Endothelial cell of umbilical vein (primary cell): ENCODE measurements around the gene MFSD6. TPM values are rescaled to one million over a fixed set of nuclear protein-coding genes. Genes with fewer than 3 reads are reported as not detected.

Source experiments
- BruUV-seq: library from RNA; stranded (reverse); fragments of 400-500 nt; replicated peaks from 2 replicates; lab custom pipeline; 2021; lab: Mats Ljungman, UMichigan
- CTCF ChIA-PET: fragments of 300-600, 350-600 bp; sonication (Branson Sonifier 250); formaldehyde crosslinking; loops from one replicate; lab custom pipeline; 2021; ENCODE audit warnings: antibody characterized with exemption, inconsistent platforms; lab: Charles Lee
- POLR2A ChIA-PET: fragments of 300-600, 350-600 bp; sonication (Branson Sonifier 250); formaldehyde crosslinking; loops from one replicate; lab custom pipeline; 2021; ENCODE audit warnings: antibody characterized with exemption, inconsistent platforms; lab: Charles Lee
- DNase-seq: peaks from one replicate; pipeline ENCODE4 v3.0.0-alpha.2; 2011; ENCODE audit warnings: low read depth, low spot score
- FAIRE-seq: peaks from 2 replicates; lab custom pipeline; 2011; peaks lifted over from hg19 to GRCh38; lab: Jason Lieb, UNC
- H2AFZ ChIP-seq: 2 replicates; pipeline ENCODE4 v1.6.0; 2012; ENCODE audit warnings: low read depth, low read length, control low read depth, inconsistent platforms
- H3K27ac ChIP-seq: 2 replicates; pipeline ENCODE4 v1.5.1; 2011; ENCODE audit warnings: low read depth, mild to moderate bottlenecking, control low read depth, low read length, moderate library complexity; ENCODE audit not compliant: insufficient read depth
- H3K27me3 ChIP-seq, 2 experiments: 2 replicates each; pipeline versions ENCODE4 v1.6.0 to v1.6.1; 2011; ENCODE audit warnings: low read length in 2 of 2, mixed read lengths in 1 of 2; ENCODE audit not compliant: control insufficient read depth in 2 of 2, insufficient read depth in 2 of 2
- H3K36me3 ChIP-seq, 2 experiments: 2 replicates in 1 of 2; 3 replicates in 1 of 2; pipeline ENCODE4 v1.5.1; 2011; ENCODE audit warnings: low read length in 2 of 2, mild to moderate bottlenecking in 1 of 2, moderate library complexity in 1 of 2; ENCODE audit not compliant: control insufficient read depth in 2 of 2, insufficient read depth in 2 of 2; ENCODE audit errors: extremely low read depth in 1 of 2
- H3K4me1 ChIP-seq: 3 replicates; pipeline ENCODE4 v1.5.1; 2011; ENCODE audit warnings: mild to moderate bottlenecking, low read length; ENCODE audit not compliant: control insufficient read depth, insufficient read depth; ENCODE audit errors: extremely low read depth
- H3K4me2 ChIP-seq: 2 replicates; pipeline ENCODE4 v1.6.1; 2011; ENCODE audit warnings: low read length, control low read depth, mixed read lengths; ENCODE audit not compliant: insufficient read depth
- H3K4me3 ChIP-seq, 3 experiments: fragments of 200-600 bp in 1 of 3; sonication (generic), shearing (Covaris generic) in 1 of 3; replicated peaks in 1 of 3; 2 replicates each; pipeline ENCODE4 v1.5.1; 2011 to 2016; ENCODE audit warnings: control low read depth in 3 of 3, low read length in 3 of 3, mild to moderate bottlenecking in 2 of 3, inconsistent platforms in 1 of 3, low read depth in 1 of 3, moderate library complexity in 1 of 3; ENCODE audit not compliant: insufficient read depth in 1 of 3
- H3K79me2 ChIP-seq: 2 replicates; pipeline ENCODE4 v1.6.0; 2012; ENCODE audit warnings: low read length, inconsistent platforms; ENCODE audit not compliant: control insufficient read depth, insufficient read depth
- H3K9ac ChIP-seq: replicated peaks from 2 replicates; pipeline ENCODE3; 2011; ENCODE audit warnings: low read length, control low read depth; ENCODE audit not compliant: insufficient read depth; ENCODE audit errors: extremely low read depth
- H3K9me1 ChIP-seq: replicated peaks from 3 replicates; pipeline ENCODE4 v1.6.0; 2011; ENCODE audit warnings: mild to moderate bottlenecking, low read length; ENCODE audit not compliant: control insufficient read depth, insufficient read depth; ENCODE audit errors: extremely low read depth
- H3K9me3 ChIP-seq: replicated peaks from 2 replicates; pipeline ENCODE4 v1.5.1; 2012; ENCODE audit warnings: low read length, inconsistent platforms; ENCODE audit not compliant: control insufficient read depth, insufficient read depth
- H4K20me1 ChIP-seq: replicated peaks from 2 replicates; pipeline ENCODE3; 2011; ENCODE audit warnings: mild to moderate bottlenecking, low read length; ENCODE audit not compliant: control insufficient read depth, insufficient read depth; ENCODE audit errors: extremely low read depth
- CTCF ChIP-seq, 2 donors: IDR thresholded peaks; 1 replicate in 1 of 2; 2 replicates in 1 of 2; pipeline ENCODE4 v1.5.1; 2011; ENCODE audit warnings: low read length in 2 of 2, mild to moderate bottlenecking in 2 of 2, moderate library complexity in 2 of 2, control low read depth in 1 of 2, inconsistent platforms in 1 of 2, low read depth in 1 of 2; ENCODE audit not compliant: insufficient read depth in 1 of 2; ENCODE audit errors: extremely low read depth in 1 of 2
- EZH2 ChIP-seq: IDR thresholded peaks from 2 replicates; pipeline ENCODE4 v1.6.1; 2012; ENCODE audit warnings: borderline replicate concordance, low read depth, mild to moderate bottlenecking, moderate library complexity, low read length, inconsistent platforms; ENCODE audit not compliant: severe bottlenecking
- FOS ChIP-seq: IDR thresholded peaks from 2 replicates; pipeline ENCODE4 v1.6.1; 2011; ENCODE audit warnings: mild to moderate bottlenecking, low read length, moderate library complexity, borderline replicate concordance; ENCODE audit not compliant: insufficient read depth
- GATA2 ChIP-seq: IDR thresholded peaks from 2 replicates; pipeline ENCODE4 v1.7.0; 2011; ENCODE audit warnings: low read depth, mild to moderate bottlenecking, moderate library complexity, mixed read lengths, low read length; ENCODE audit not compliant: insufficient read length, insufficient read depth
- JUN ChIP-seq: IDR thresholded peaks from 2 replicates; pipeline ENCODE4 v1.6.1; 2011; ENCODE audit warnings: borderline replicate concordance, low read depth; ENCODE audit not compliant: insufficient read length, insufficient read depth
- MAX ChIP-seq: IDR thresholded peaks from 2 replicates; pipeline ENCODE4 v1.6.1; 2011; ENCODE audit not compliant: insufficient read depth, insufficient read length
- MYC ChIP-seq: IDR thresholded peaks from one replicate; pipeline ENCODE4 v1.6.1; 2011; ENCODE audit warnings: mild to moderate bottlenecking, low read depth, low read length
- POLR2A ChIP-seq: IDR thresholded peaks from 2 replicates; pipeline ENCODE4 v1.6.1; 2012; ENCODE audit warnings: low read depth, mild to moderate bottlenecking, control low read depth, low read length
- POLR2AphosphoS5 ChIP-seq: IDR thresholded peaks from 2 replicates; pipeline ENCODE4 v1.6.1; 2012; ENCODE audit warnings: low read depth, mild to moderate bottlenecking, control low read depth, low read length, moderate library complexity; ENCODE audit not compliant: insufficient read depth
- dilution Hi-C: fragments of 300-500 bp; cut with MboI; formaldehyde crosslinking; loops from one replicate; pipeline ENCODE4 v1.15.0; 2019; ENCODE audit warnings: low sequenced_read_pairs; ENCODE audit not compliant: extremely low pct_ligation_motif_present
- intact Hi-C: fragments of 100-400 bp; cut with micrococcal nuclease; formaldehyde crosslinking; loops from one replicate; pipeline ENCODE4 v1.10.0; 2022
- polyA plus RNA-seq, 4 experiments: library from polyadenylated mRNA; depleted of rRNA in 3 of 4; stranded (reverse) in 3 of 4; unstranded in 1 of 4; fragments of >200 nt; gene quantifications; 2 replicates each; pipeline versions ENCODE4 v1.2.1 to v1.2.3, GENCODE V29; 2011 to 2012; ENCODE audit warnings: missing spikeins in 1 of 4
- total RNA-seq: library from RNA; stranded (reverse); gene quantifications from 2 replicates; pipeline ENCODE4 v1.2.3, GENCODE V29; 2021

The MFSD6 gene
- total and polyA plus RNA-seq, 2 donors (not counting 3 experiments of a cell fraction or from before 2014, with no cell fraction given), result 4.3 to 4.5 TPM

GRCh38 chr2:190501702-190502407 lies 93.7 kb downstream of the MFSD6 start:
- no peak overlapping the region for H3K27ac ChIP-seq
- H3K9ac ChIP-seq, result no peak overlapping the region

More at GRCh38 chr2:190501702-190502407, 93.7 kb downstream of the MFSD6 start:
- Histone ChIP-seq H3K36me3 (no peaks in the 10 kb centered on the region), H2AFZ (no peak overlapping the region), H3K4me1 (no peaks in the 10 kb centered on the region), H3K9me3 (no peaks in the 10 kb centered on the region), H3K9me1 (no peaks in the 10 kb centered on the region), H3K4me2 (no peak overlapping the region), H4K20me1 (no peaks in the 10 kb centered on the region), H3K4me3 (no peak overlapping the region), H3K27me3 (no peaks in the 10 kb centered on the region), H3K79me2 (no peaks in the 10 kb centered on the region)
- FAIRE-seq (no peak), DNase-seq (no peak)
- dilution Hi-C loops (no loop called here), intact Hi-C loops (no loop called here)
- TF ChIP-seq FOS (no peak), POLR2AphosphoS5 (no peak), CTCF (IDR thresholded peaks at IDR 0.05; ENCODE audit: extremely low read depth in 1 of 2, insufficient read depth in 1 of 2, low read depth in 1 of 2, low read length in 2 of 2) (no peak), GATA2 (no peak), POLR2A (no peak), EZH2 (no peak), MYC (no peak), JUN (no peak), MAX (no peak)
- BruUV-seq, result no TSS peak
- ChIA-PET POLR2A (no interaction called here), CTCF (interaction anchor here (1.0 to 1.4 kb wide), 3 partner anchors 10 to 183 kb away, joined by 3 to 9 read pairs (median 3); no protein-coding TSS in a partner anchor)
